K562 (cell line): ENCODE data around the gene NRCAM. TPM values are rescaled to one million over a fixed set of nuclear protein-coding genes. Genes with fewer than 3 reads are reported as not detected.

Experiments used
- BRD4 ChIP-seq: fragments of 200-600 bp; sonication (generic); IDR thresholded peaks from 2 replicates; pipeline ENCODE4 v1.6.1; 2017; ENCODE audit warnings: inconsistent platforms
- CBFA2T3 ChIP-seq: fragments of 450-650 bp; IDR thresholded peaks from 2 replicates; pipeline ENCODE4 v1.6.1; 2017
- DMBX1 ChIP-seq: fragments of 250-450 bp; sonication (Bioruptor Pico); IDR thresholded peaks from 2 replicates; pipeline ENCODE4 v1.8.0; 2022; ENCODE audit warnings: inconsistent platforms, mild to moderate bottlenecking, moderate library complexity, borderline replicate concordance
- KDM4B ChIP-seq, 2 experiments: fragments of 450-650 bp in 1 of 2; sonication (generic) in 1 of 2; IDR thresholded peaks; 2 replicates each; pipeline ENCODE4 v1.6.1; 2016 to 2017; ENCODE audit warnings: borderline replicate concordance in 2 of 2, antibody characterized with exemption in 1 of 2, low read depth in 1 of 2, mild to moderate bottlenecking in 1 of 2
- NFE2 ChIP-seq: IDR thresholded peaks from 2 replicates; pipeline ENCODE4 v1.6.1; 2014; ENCODE audit warnings: antibody characterized with exemption, low read depth
- TCFL5 ChIP-seq: fragments of 250-450 bp; sonication (Bioruptor Pico); conservative IDR thresholded peaks from 2 replicates; pipeline ENCODE4 v1.6.1; 2021; ENCODE audit warnings: mild to moderate bottlenecking, moderate library complexity, matching md5 sums
- TEAD4 ChIP-seq, 2 experiments: sonication (generic) in 1 of 2; formaldehyde crosslinking in 1 of 2; IDR thresholded peaks; 2 replicates each; pipeline versions ENCODE4 v1.6.1 to v1.8.0; 2012 to 2022; ENCODE audit warnings: borderline replicate concordance in 1 of 2, inconsistent platforms in 1 of 2, low read length in 1 of 2, mild to moderate bottlenecking in 1 of 2, missing genetic modification reagents in 1 of 2
- ZNF263 ChIP-seq: sonication (generic); formaldehyde crosslinking; IDR thresholded peaks from 2 replicates; pipeline ENCODE4 v1.8.0; 2022; ENCODE audit warnings: mild to moderate bottlenecking, missing genetic modification reagents, borderline replicate concordance
- ZNF766 ChIP-seq: fragments of 200-800 bp; sonication (Bioruptor generic); conservative IDR thresholded peaks from 2 replicates; pipeline ENCODE4 v1.6.1; 2016; ENCODE audit warnings: missing genetic modification characterization, missing compliant biosample characterization
- polyA plus RNA-seq, 8 experiments: library from polyadenylated mRNA; depleted of rRNA in 4 of 8; stranded (reverse) in 5 of 8; unstranded in 3 of 8; fragments of >200 nt; fragmentation: Nextera tagmentation in 2 of 8; fragmentation: Illumina TruSeq in 1 of 8; extraction: Ambion mirVana in 2 of 8; extraction: Trizol in 1 of 8; gene quantifications; 2 replicates each; pipeline versions ENCODE4 v1.2.1 to v1.2.3, GENCODE V29; 2011 to 2014; ENCODE audit warnings: inconsistent platforms in 1 of 8, missing spikeins in 1 of 8
- total RNA-seq, 7 experiments: library from RNA; depleted of rRNA in 6 of 7; stranded (reverse); fragments of >200 nt in 6 of 7; fragmentation: Illumina TruSeq in 2 of 7; extraction: Trizol in 2 of 7; gene quantifications; 2 replicates each; pipeline versions ENCODE4 v1.2.1 to v1.2.3, GENCODE V29; 2011 to 2021; ENCODE audit warnings: low replicate concordance in 1 of 7
- TF ChIP-seq, protein P1 (sequence below), 2 experiments: fragments of 450-650 bp; formaldehyde crosslinking in 1 of 2; IDR thresholded peaks; 2 replicates each; pipeline versions ENCODE4 v1.4.0 to v1.6.1; 2014 to 2020; ENCODE audit warnings: mild to moderate bottlenecking in 2 of 2, borderline replicate concordance in 1 of 2, low read depth in 1 of 2
- TF ChIP-seq, protein P2 (sequence below): IDR thresholded peaks from 2 replicates; pipeline ENCODE4 v1.6.1; 2012; ENCODE audit warnings: low read depth, low read length, improper control_type of control experiment, borderline replicate concordance
- TF ChIP-seq, protein P3 (sequence below): fragments of 200-800 bp; sonication (Bioruptor generic); IDR thresholded peaks from 2 replicates; pipeline ENCODE4 v1.6.1; 2017; ENCODE audit warnings: missing genetic modification characterization, missing compliant biosample characterization

The NRCAM gene
- total and polyA plus RNA-seq, 9 of the 15 experiments (the other 6 are each of a cell fraction or from before 2014, with no cell fraction given) = 0.03 to 0.54 (median 0.12) TPM; not detected in 1

DNA sequence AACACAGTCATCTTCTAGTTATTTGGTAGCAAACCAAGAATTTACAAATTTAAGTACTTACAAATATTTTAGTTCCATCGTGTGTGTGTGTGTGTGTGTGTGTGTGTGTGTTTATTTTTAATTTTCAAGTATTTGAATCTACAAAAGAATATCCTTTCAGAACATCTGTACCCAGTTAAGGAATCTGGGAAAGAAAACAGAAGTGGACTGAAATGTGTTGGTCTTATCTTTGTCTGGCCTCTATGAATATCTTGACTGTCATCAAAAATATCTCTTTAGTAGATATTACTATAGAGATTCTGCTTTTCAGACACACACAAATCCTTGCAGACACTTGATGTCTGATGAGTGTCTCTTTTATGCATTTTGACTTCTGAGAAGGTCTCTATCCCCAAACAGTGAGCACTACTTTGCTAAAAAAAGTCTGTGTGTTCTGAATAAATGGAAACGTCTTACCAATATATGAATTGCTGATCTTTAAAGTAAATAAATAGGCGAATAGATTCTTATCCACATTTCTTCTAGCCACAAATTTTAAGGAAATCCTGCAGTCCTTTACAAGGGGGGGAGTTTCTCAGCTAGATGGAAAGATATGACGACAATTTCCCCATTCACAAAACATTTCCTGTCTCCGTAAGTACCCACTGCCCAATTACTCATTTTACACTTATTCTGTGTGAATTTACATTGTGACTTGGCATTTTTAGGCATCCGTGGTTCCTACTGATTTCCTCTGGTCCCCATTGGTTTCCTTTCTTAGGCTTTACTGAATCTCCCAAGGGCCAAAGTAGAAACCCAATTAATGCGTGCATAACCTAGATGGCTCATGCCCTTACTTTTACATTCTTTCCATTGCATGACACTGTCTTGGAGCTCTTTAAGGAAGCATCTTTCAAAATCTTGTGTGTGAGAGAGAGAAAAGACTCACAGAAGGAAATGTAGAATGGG lies 36.0 kb downstream of the NRCAM start (continued):
- TF ChIP-seq, protein P1, sequence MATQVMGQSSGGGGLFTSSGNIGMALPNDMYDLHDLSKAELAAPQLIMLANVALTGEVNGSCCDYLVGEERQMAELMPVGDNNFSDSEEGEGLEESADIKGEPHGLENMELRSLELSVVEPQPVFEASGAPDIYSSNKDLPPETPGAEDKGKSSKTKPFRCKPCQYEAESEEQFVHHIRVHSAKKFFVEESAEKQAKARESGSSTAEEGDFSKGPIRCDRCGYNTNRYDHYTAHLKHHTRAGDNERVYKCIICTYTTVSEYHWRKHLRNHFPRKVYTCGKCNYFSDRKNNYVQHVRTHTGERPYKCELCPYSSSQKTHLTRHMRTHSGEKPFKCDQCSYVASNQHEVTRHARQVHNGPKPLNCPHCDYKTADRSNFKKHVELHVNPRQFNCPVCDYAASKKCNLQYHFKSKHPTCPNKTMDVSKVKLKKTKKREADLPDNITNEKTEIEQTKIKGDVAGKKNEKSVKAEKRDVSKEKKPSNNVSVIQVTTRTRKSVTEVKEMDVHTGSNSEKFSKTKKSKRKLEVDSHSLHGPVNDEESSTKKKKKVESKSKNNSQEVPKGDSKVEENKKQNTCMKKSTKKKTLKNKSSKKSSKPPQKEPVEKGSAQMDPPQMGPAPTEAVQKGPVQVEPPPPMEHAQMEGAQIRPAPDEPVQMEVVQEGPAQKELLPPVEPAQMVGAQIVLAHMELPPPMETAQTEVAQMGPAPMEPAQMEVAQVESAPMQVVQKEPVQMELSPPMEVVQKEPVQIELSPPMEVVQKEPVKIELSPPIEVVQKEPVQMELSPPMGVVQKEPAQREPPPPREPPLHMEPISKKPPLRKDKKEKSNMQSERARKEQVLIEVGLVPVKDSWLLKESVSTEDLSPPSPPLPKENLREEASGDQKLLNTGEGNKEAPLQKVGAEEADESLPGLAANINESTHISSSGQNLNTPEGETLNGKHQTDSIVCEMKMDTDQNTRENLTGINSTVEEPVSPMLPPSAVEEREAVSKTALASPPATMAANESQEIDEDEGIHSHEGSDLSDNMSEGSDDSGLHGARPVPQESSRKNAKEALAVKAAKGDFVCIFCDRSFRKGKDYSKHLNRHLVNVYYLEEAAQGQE (IDR thresholded peaks at IDR 0.05; ENCODE audit: borderline replicate concordance) = no peak
- TF ChIP-seq, protein P1 (CRISPR knock-in tag; IDR thresholded peaks at IDR 0.05; ENCODE audit: low read depth) = no peak
- peak; percentile 69 for TF ChIP-seq NFE2
- TF ChIP-seq, protein P2, sequence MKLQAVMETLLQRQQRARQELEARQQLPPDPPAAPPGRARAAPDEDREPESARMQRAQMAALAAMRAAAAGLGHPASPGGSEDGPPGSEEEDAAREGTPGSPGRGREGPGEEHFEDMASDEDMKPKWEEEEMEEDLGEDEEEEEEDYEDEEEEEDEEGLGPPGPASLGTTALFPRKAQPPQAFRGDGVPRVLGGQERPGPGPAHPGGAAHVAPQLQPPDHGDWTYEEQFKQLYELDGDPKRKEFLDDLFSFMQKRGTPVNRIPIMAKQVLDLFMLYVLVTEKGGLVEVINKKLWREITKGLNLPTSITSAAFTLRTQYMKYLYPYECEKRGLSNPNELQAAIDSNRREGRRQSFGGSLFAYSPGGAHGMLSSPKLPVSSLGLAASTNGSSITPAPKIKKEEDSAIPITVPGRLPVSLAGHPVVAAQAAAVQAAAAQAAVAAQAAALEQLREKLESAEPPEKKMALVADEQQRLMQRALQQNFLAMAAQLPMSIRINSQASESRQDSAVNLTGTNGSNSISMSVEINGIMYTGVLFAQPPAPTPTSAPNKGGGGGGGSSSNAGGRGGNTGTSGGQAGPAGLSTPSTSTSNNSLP = no peak
- no peak for TF ChIP-seq CBFA2T3
- no peak for TF ChIP-seq ZNF263 (CRISPR knock-in tag)
- TF ChIP-seq KDM4B (IDR thresholded peaks at IDR 0.05; ENCODE audit: borderline replicate concordance in 2 of 2, low read depth in 1 of 2) = no peak
- no peak for TF ChIP-seq DMBX1 (CRISPR knock-in tag)
- TF ChIP-seq, protein P3, sequence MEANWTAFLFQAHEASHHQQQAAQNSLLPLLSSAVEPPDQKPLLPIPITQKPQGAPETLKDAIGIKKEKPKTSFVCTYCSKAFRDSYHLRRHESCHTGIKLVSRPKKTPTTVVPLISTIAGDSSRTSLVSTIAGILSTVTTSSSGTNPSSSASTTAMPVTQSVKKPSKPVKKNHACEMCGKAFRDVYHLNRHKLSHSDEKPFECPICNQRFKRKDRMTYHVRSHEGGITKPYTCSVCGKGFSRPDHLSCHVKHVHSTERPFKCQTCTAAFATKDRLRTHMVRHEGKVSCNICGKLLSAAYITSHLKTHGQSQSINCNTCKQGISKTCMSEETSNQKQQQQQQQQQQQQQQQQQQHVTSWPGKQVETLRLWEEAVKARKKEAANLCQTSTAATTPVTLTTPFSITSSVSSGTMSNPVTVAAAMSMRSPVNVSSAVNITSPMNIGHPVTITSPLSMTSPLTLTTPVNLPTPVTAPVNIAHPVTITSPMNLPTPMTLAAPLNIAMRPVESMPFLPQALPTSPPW (CRISPR knock-in tag) = 0 out of 2 replicates have a peak, but pooled peaks have one; percentile 17
- no peak for TF ChIP-seq TCFL5 (CRISPR knock-in tag)
- TF ChIP-seq BRD4 = no peak
- no peak for TF ChIP-seq ZNF766 (CRISPR knock-in tag)
- TF ChIP-seq TEAD4 (IDR thresholded peaks at IDR 0.05; ENCODE audit: low read length) = no peak
- no peak for TF ChIP-seq TEAD4 (CRISPR knock-in tag; IDR thresholded peaks at IDR 0.05; ENCODE audit: borderline replicate concordance)
